ENCODE results near the gene CRB3. TPM values are rescaled to one million over a fixed set of nuclear protein-coding genes. Genes with fewer than 3 reads are reported as not detected.

CRB3 gene
- total and polyA plus RNA-seq, 8 donors: 14.9 to 78.8 (median 17.9) TPM

- Histone ChIP-seq H3K27ac (peak overlapping the region; percentile 80), H3K27me3 (no peaks in the 10 kb centered on the region), H3K9me3 (no peaks in the 10 kb centered on the region), H3K4me1 (peaks cover 0 to 22% of the 10 kb centered on the region in 2 donors), H3K36me3 (no peaks in the 10 kb centered on the region), H3K4me3 (peak overlapping the region; percentile 65 to 74)
- intact Hi-C loops (cut with DNase I): loop anchor here in 1 of 2 donors (10.0 kb wide), 1 partner anchor 119 kb away; no protein-coding TSS in a partner anchor
- no peak for TF ChIP-seq CTCF (IDR thresholded peaks at IDR 0.05)
- DNase-seq: peak; percentile 75 to 98 (median 94)
- peak; percentile 92 for ATAC-seq
These were observed 52.1 kb downstream of the CRB3 start for GRCh38 chr19:6516018-6516658.

Small RNA genes within 50 kb of the gene (microRNA-seq; reads per million reads assigned to microRNA genes)
- 4.6 to 6.4 reads per million in 2 donors for gene MIR3940

Other genes starting within 250 kb of the CRB3 start
- 10 to 100 TPM; 69.3 to 71.3 TPM for gene MLLT1, start 184.3 kb upstream of the CRB3 start, total RNA-seq
- 100 to 1,000 TPM in 1 of 6 donors, 10 to 100 TPM in 5; 69.4 to 106 (median 89.1) TPM for gene MLLT1, start 184.3 kb upstream of the CRB3 start, polyA plus RNA-seq (ENCODE audit: insufficient read length in 6 of 6)
- gene ACER1, start 130.7 kb upstream of the CRB3 start, total RNA-seq: not detected
- under 1 TPM in 2 of 6 donors, not detected in 4; 0.15 to 0.30 TPM for gene ACER1, start 130.7 kb upstream of the CRB3 start, polyA plus RNA-seq (ENCODE audit: insufficient read length in 6 of 6)
- 10 to 100 TPM; 69.5 to 78.4 TPM for gene CLPP, start 102.7 kb upstream of the CRB3 start, total RNA-seq
- gene CLPP, start 102.7 kb upstream of the CRB3 start, polyA plus RNA-seq (ENCODE audit: insufficient read length in 6 of 6): 10 to 100 TPM; 40.9 to 65.2 (median 54.4) TPM
- gene ALKBH7, start 91.5 kb upstream of the CRB3 start, total RNA-seq: 10 to 100 TPM; 52.8 to 67.7 TPM
- 10 to 100 TPM; 34.2 to 67.9 (median 48.2) TPM for gene ALKBH7, start 91.5 kb upstream of the CRB3 start, polyA plus RNA-seq (ENCODE audit: insufficient read length in 6 of 6)
- gene PSPN, start 88.3 kb upstream of the CRB3 start, total RNA-seq: 1 to 10 TPM; 1.9 to 2.1 TPM
- gene PSPN, start 88.3 kb upstream of the CRB3 start, polyA plus RNA-seq (ENCODE audit: insufficient read length in 6 of 6): 1 to 10 TPM; 1.8 to 2.7 (median 2.4) TPM
- gene GTF2F1, start 71.1 kb upstream of the CRB3 start, total RNA-seq: 10 to 100 TPM; 39.6 to 43.4 TPM
- 10 to 100 TPM; 70.1 to 99.1 (median 77.9) TPM for gene GTF2F1, start 71.1 kb upstream of the CRB3 start, polyA plus RNA-seq (ENCODE audit: insufficient read length in 6 of 6)
- gene KHSRP, start 39.5 kb upstream of the CRB3 start, total RNA-seq: 100 to 1,000 TPM; 173 to 203 TPM
- gene KHSRP, start 39.5 kb upstream of the CRB3 start, polyA plus RNA-seq (ENCODE audit: insufficient read length in 6 of 6): 100 to 1,000 TPM; 247 to 333 (median 284) TPM
- gene SLC25A41, start 30.5 kb upstream of the CRB3 start, total RNA-seq: under 1 TPM; 0.31 to 0.58 TPM
- gene SLC25A41, start 30.5 kb upstream of the CRB3 start, polyA plus RNA-seq (ENCODE audit: insufficient read length in 6 of 6): 1 to 10 TPM in 2 of 6 donors, under 1 TPM in 4; 0.33 to 1.7 (median 0.90) TPM
- gene SLC25A23, start 4.5 kb upstream of the CRB3 start, total RNA-seq: 100 to 1,000 TPM in 1 of 2 donors, 10 to 100 TPM in 1; 57.9 to 118 TPM
- gene SLC25A23, start 4.5 kb upstream of the CRB3 start, polyA plus RNA-seq (ENCODE audit: insufficient read length in 6 of 6): 10 to 100 TPM; 43.1 to 57.8 (median 54.4) TPM
- 10 to 100 TPM in 1 of 2 donors, 1 to 10 TPM in 1; 6.7 to 11.8 TPM for gene DENND1C, start 17.5 kb downstream of the CRB3 start, total RNA-seq
- 10 to 100 TPM; 17.5 to 22.1 (median 19.7) TPM for gene DENND1C, start 17.5 kb downstream of the CRB3 start, polyA plus RNA-seq (ENCODE audit: insufficient read length in 6 of 6)
- gene TUBB4A, start 38.0 kb downstream of the CRB3 start, total RNA-seq: under 1 TPM; 0.35 to 0.65 TPM
- 1 to 10 TPM; 3.6 to 5.9 (median 4.9) TPM for gene TUBB4A, start 38.0 kb downstream of the CRB3 start, polyA plus RNA-seq (ENCODE audit: insufficient read length in 6 of 6)
- 10 to 100 TPM in 1 of 2 donors, 1 to 10 TPM in 1; 5.5 to 10.2 TPM for gene TNFSF9, start 66.8 kb downstream of the CRB3 start, total RNA-seq
- gene TNFSF9, start 66.8 kb downstream of the CRB3 start, polyA plus RNA-seq (ENCODE audit: insufficient read length in 6 of 6): under 1 TPM; 0.20 to 0.70 (median 0.30) TPM
- gene CD70, start 126.9 kb downstream of the CRB3 start, total RNA-seq: under 1 TPM in 1 of 2 donors, not detected in 1; 0.42 TPM
- gene CD70, start 126.9 kb downstream of the CRB3 start, polyA plus RNA-seq (ENCODE audit: insufficient read length in 6 of 6): under 1 TPM in 3 of 6 donors, not detected in 3; 0.22 to 0.53 (median 0.36) TPM
- 1 to 10 TPM; 2.1 to 6.2 TPM for gene TNFSF14, start 205.9 kb downstream of the CRB3 start, total RNA-seq
- under 1 TPM; 0.13 to 0.95 (median 0.34) TPM for gene TNFSF14, start 205.9 kb downstream of the CRB3 start, polyA plus RNA-seq (ENCODE audit: insufficient read length in 6 of 6)

All from left lung (tissue), 10 donors.